GM23338 (cell line): Measurements from ENCODE around the gene FOXP2. TPM values are rescaled to one million over a fixed set of nuclear protein-coding genes. Genes with fewer than 3 reads are reported as not detected.

Experiments used
- ATAC-seq: fragments of 200-7000 bp; cut with Tn5 transposase; 3 replicates; pipeline ENCODE4 v1.9.1; 2020
- DNase-seq: peaks from one replicate; pipeline ENCODE4 v3.0.0-alpha.2; 2015; ENCODE audit warnings: low spot score
- H2AFZ ChIP-seq: fragments of 200-600 bp; sonication (generic); 2 replicates; pipeline ENCODE4 v1.8.0; 2016; ENCODE audit warnings: antibody characterized with exemption, mild to moderate bottlenecking, moderate library complexity
- H3F3A ChIP-seq: fragments of 200-600 bp; sonication (generic); replicated peaks from 2 replicates; pipeline ENCODE4 v1.8.0; 2017; ENCODE audit warnings: antibody characterized with exemption, mixed run types, low read depth
- H3K27ac ChIP-seq: fragments of 200-600 bp; sonication (generic); 2 replicates; pipeline ENCODE4 v1.6.1; 2016; ENCODE audit warnings: low read depth
- H3K27me3 ChIP-seq: fragments of 200-600 bp; sonication (generic); 2 replicates; pipeline ENCODE4 v1.8.0; 2016; ENCODE audit warnings: mild to moderate bottlenecking, mixed run types, moderate library complexity; ENCODE audit not compliant: insufficient read depth
- H3K36me3 ChIP-seq: fragments of 200-600 bp; sonication (generic); 2 replicates; pipeline ENCODE4 v1.8.0; 2016; ENCODE audit warnings: mild to moderate bottlenecking; ENCODE audit not compliant: insufficient read depth
- H3K4me1 ChIP-seq: fragments of 200-600 bp; sonication (generic); 2 replicates; pipeline ENCODE4 v1.8.0; 2016; ENCODE audit warnings: mild to moderate bottlenecking, moderate library complexity; ENCODE audit not compliant: insufficient read depth
- H3K4me2 ChIP-seq: fragments of 200-600 bp; sonication (generic); 2 replicates; pipeline ENCODE4 v1.7.1; 2017; ENCODE audit warnings: mixed run types
- H3K4me3 ChIP-seq: fragments of 200-600 bp; sonication (generic); 2 replicates; pipeline ENCODE4 v1.6.1; 2016; ENCODE audit warnings: mixed run types
- H3K79me2 ChIP-seq: fragments of 200-600 bp; sonication (generic); replicated peaks from 2 replicates; pipeline ENCODE4 v1.8.0; 2017; ENCODE audit warnings: mild to moderate bottlenecking; ENCODE audit not compliant: insufficient read depth
- H3K9me2 ChIP-seq: fragments of 200-600 bp; sonication (generic); 2 replicates; pipeline ENCODE4 v1.8.0; 2017; ENCODE audit not compliant: insufficient read depth
- H4K20me1 ChIP-seq: fragments of 200-600 bp; sonication (generic); replicated peaks from 2 replicates; pipeline ENCODE4 v1.8.0; 2017; ENCODE audit warnings: mild to moderate bottlenecking; ENCODE audit not compliant: insufficient read depth
- H3K27ac Mint-ChIP-seq: 2 replicates; pipeline ENCODE4 v1.8.0; 2020; ENCODE audit warnings: inconsistent platforms, mild to moderate bottlenecking, moderate library complexity, mixed read lengths
- H3K27me3 Mint-ChIP-seq: 3 replicates; pipeline ENCODE4 v1.8.0; 2022; ENCODE audit warnings: low read depth, mild to moderate bottlenecking, moderate library complexity, mixed read lengths, inconsistent platforms; ENCODE audit not compliant: insufficient read depth, poor library complexity
- H3K36me3 Mint-ChIP-seq: 3 replicates; pipeline ENCODE4 v1.8.0; 2021; ENCODE audit warnings: low read depth, mild to moderate bottlenecking, inconsistent platforms, moderate library complexity, mixed read lengths
- H3K4me1 Mint-ChIP-seq: 3 replicates; pipeline ENCODE4 v1.8.0; 2020; ENCODE audit warnings: mild to moderate bottlenecking, inconsistent platforms, mixed read lengths
- H3K4me3 Mint-ChIP-seq: 3 replicates; pipeline ENCODE4 v1.8.0; 2021; ENCODE audit warnings: moderate library complexity, mild to moderate bottlenecking, inconsistent platforms, mixed read lengths
- H3K9me3 Mint-ChIP-seq: 3 replicates; pipeline ENCODE4 v1.8.0; 2020; ENCODE audit warnings: moderate library complexity, mild to moderate bottlenecking, inconsistent platforms, mixed read lengths
- CREB1 ChIP-seq: fragments of 250-450 bp; sonication (Bioruptor Pico); IDR thresholded peaks from 2 replicates; pipeline ENCODE4 v1.5.0; 2020; ENCODE audit warnings: low read depth, mild to moderate bottlenecking, moderate library complexity
- EZH2phosphoT487 ChIP-seq: fragments of 200-600 bp; sonication (generic); IDR thresholded peaks from one replicate; pipeline ENCODE4 v1.8.1; 2018; ENCODE audit warnings: antibody characterized with exemption; ENCODE audit not compliant: unreplicated experiment
- JUNB ChIP-seq: IDR thresholded peaks from one replicate; pipeline ENCODE4 v1.6.1; 2016; ENCODE audit warnings: antibody characterized with exemption; ENCODE audit not compliant: unreplicated experiment
- NANOG ChIP-seq: IDR thresholded peaks from 2 replicates; pipeline ENCODE4 v1.6.1; 2016; ENCODE audit warnings: antibody characterized with exemption, borderline replicate concordance
- POLR2AphosphoS5 ChIP-seq: IDR thresholded peaks from 2 replicates; pipeline ENCODE4 v1.6.1; 2016; ENCODE audit warnings: antibody characterized with exemption, low read depth
- STAT1 ChIP-seq: IDR thresholded peaks from one replicate; pipeline ENCODE4 v1.6.1; 2016; ENCODE audit warnings: antibody characterized with exemption; ENCODE audit not compliant: unreplicated experiment
- ZNF114 ChIP-seq: fragments of 250-450 bp; sonication (Bioruptor Pico); IDR thresholded peaks from 2 replicates; pipeline ENCODE4 v1.5.0; 2020; ENCODE audit warnings: mild to moderate bottlenecking, moderate library complexity
- ZNF331 ChIP-seq: fragments of 250-450 bp; sonication (Bioruptor Pico); IDR thresholded peaks from 2 replicates; pipeline ENCODE4 v1.5.0; 2020; ENCODE audit warnings: low read depth, mild to moderate bottlenecking, moderate library complexity
- polyA plus RNA-seq: library from polyadenylated mRNA; unstranded; fragments of >200 nt; fragmentation: Nextera tagmentation; extraction: Ambion mirVana; gene quantifications from 2 replicates; pipeline ENCODE4 v1.2.1, GENCODE V29; 2016
- total RNA-seq: library from RNA; depleted of rRNA; stranded (reverse); fragments of >200 nt; shearing (Covaris generic); gene quantifications from 2 replicates; pipeline ENCODE4 v1.2.3, GENCODE V29; 2014
- TF ChIP-seq, protein P1 (sequence below): IDR thresholded peaks from 2 replicates; pipeline ENCODE4 v1.6.1; 2016; ENCODE audit warnings: antibody characterized with exemption
- TF ChIP-seq, protein P2 (sequence below), 2 experiments: fragments of 200-600 bp in 1 of 2; sonication (generic) in 1 of 2; conservative IDR thresholded peaks; 2 replicates each; pipeline versions ENCODE4 v1.5.1 to v1.6.1; 2016 to 2017; ENCODE audit warnings: antibody characterized with exemption in 2 of 2, low read depth in 2 of 2, mild to moderate bottlenecking in 2 of 2, moderate library complexity in 1 of 2
- TF ChIP-seq, protein P3 (sequence below): fragments of 250-450 bp; sonication (Bioruptor Pico); IDR thresholded peaks from 2 replicates; pipeline ENCODE4 v1.5.0; 2020; ENCODE audit warnings: mild to moderate bottlenecking, moderate library complexity
- TF ChIP-seq, protein P4 (sequence below): IDR thresholded peaks from one replicate; pipeline ENCODE4 v1.6.1; 2018; ENCODE audit warnings: antibody characterized with exemption; ENCODE audit not compliant: unreplicated experiment

Gene FOXP2
- total and polyA plus RNA-seq, 2 experiments from 2014 or later = 0.03 to 0.24 TPM

DNA sequence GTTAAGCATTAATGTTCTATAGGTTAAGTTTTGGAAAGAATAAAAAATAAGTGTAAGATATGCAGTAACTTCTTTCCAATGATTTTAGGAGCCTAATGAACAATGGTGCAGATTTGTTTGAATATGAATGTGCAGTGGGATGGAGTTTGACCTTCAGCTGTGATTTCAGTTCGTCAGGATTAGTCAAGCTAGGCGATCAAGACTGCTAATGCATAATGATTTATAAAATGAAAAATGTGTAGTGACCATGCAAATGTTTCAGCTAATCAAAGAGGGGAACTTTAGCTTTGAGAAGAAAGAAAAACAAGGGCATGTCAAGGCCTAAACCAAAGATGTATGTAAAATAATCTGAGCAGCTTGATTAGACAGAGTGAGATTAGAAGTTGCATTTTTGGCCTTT is 208.5 kb downstream of the FOXP2 start:
- no peaks in the 10 kb centered on the region for H3K27me3 Mint-ChIP-seq
- no peak for ATAC-seq
- Histone ChIP-seq H3K9me2 (no peaks in the 10 kb centered on the region), H3K4me2 (no peak overlapping the region), H3K27ac (no peak overlapping the region), H4K20me1 (no peaks in the 10 kb centered on the region), H3K36me3 (no peaks in the 10 kb centered on the region), H3K4me1 (no peaks in the 10 kb centered on the region), H3F3A (no peaks in the 10 kb centered on the region), H3K27me3 (no peaks in the 10 kb centered on the region), H3K4me3 (no peak overlapping the region), H2AFZ (no peak overlapping the region), H3K79me2 (no peaks in the 10 kb centered on the region)
- H3K4me1 Mint-ChIP-seq = 0 out of 3 replicates have a peak, but pooled peaks cover under 1% of the 10 kb centered on the region
- no peaks in the 10 kb centered on the region for H3K36me3 Mint-ChIP-seq
- TF ChIP-seq, protein P1, sequence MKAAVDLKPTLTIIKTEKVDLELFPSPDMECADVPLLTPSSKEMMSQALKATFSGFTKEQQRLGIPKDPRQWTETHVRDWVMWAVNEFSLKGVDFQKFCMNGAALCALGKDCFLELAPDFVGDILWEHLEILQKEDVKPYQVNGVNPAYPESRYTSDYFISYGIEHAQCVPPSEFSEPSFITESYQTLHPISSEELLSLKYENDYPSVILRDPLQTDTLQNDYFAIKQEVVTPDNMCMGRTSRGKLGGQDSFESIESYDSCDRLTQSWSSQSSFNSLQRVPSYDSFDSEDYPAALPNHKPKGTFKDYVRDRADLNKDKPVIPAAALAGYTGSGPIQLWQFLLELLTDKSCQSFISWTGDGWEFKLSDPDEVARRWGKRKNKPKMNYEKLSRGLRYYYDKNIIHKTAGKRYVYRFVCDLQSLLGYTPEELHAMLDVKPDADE = no peak
- no peak for TF ChIP-seq NANOG
- TF ChIP-seq, protein P2, sequence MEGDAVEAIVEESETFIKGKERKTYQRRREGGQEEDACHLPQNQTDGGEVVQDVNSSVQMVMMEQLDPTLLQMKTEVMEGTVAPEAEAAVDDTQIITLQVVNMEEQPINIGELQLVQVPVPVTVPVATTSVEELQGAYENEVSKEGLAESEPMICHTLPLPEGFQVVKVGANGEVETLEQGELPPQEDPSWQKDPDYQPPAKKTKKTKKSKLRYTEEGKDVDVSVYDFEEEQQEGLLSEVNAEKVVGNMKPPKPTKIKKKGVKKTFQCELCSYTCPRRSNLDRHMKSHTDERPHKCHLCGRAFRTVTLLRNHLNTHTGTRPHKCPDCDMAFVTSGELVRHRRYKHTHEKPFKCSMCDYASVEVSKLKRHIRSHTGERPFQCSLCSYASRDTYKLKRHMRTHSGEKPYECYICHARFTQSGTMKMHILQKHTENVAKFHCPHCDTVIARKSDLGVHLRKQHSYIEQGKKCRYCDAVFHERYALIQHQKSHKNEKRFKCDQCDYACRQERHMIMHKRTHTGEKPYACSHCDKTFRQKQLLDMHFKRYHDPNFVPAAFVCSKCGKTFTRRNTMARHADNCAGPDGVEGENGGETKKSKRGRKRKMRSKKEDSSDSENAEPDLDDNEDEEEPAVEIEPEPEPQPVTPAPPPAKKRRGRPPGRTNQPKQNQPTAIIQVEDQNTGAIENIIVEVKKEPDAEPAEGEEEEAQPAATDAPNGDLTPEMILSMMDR (conservative IDR thresholded peaks at IDR 0.05; ENCODE audit: low read depth in 2 of 2) = no peak
- TF ChIP-seq, protein P3, sequence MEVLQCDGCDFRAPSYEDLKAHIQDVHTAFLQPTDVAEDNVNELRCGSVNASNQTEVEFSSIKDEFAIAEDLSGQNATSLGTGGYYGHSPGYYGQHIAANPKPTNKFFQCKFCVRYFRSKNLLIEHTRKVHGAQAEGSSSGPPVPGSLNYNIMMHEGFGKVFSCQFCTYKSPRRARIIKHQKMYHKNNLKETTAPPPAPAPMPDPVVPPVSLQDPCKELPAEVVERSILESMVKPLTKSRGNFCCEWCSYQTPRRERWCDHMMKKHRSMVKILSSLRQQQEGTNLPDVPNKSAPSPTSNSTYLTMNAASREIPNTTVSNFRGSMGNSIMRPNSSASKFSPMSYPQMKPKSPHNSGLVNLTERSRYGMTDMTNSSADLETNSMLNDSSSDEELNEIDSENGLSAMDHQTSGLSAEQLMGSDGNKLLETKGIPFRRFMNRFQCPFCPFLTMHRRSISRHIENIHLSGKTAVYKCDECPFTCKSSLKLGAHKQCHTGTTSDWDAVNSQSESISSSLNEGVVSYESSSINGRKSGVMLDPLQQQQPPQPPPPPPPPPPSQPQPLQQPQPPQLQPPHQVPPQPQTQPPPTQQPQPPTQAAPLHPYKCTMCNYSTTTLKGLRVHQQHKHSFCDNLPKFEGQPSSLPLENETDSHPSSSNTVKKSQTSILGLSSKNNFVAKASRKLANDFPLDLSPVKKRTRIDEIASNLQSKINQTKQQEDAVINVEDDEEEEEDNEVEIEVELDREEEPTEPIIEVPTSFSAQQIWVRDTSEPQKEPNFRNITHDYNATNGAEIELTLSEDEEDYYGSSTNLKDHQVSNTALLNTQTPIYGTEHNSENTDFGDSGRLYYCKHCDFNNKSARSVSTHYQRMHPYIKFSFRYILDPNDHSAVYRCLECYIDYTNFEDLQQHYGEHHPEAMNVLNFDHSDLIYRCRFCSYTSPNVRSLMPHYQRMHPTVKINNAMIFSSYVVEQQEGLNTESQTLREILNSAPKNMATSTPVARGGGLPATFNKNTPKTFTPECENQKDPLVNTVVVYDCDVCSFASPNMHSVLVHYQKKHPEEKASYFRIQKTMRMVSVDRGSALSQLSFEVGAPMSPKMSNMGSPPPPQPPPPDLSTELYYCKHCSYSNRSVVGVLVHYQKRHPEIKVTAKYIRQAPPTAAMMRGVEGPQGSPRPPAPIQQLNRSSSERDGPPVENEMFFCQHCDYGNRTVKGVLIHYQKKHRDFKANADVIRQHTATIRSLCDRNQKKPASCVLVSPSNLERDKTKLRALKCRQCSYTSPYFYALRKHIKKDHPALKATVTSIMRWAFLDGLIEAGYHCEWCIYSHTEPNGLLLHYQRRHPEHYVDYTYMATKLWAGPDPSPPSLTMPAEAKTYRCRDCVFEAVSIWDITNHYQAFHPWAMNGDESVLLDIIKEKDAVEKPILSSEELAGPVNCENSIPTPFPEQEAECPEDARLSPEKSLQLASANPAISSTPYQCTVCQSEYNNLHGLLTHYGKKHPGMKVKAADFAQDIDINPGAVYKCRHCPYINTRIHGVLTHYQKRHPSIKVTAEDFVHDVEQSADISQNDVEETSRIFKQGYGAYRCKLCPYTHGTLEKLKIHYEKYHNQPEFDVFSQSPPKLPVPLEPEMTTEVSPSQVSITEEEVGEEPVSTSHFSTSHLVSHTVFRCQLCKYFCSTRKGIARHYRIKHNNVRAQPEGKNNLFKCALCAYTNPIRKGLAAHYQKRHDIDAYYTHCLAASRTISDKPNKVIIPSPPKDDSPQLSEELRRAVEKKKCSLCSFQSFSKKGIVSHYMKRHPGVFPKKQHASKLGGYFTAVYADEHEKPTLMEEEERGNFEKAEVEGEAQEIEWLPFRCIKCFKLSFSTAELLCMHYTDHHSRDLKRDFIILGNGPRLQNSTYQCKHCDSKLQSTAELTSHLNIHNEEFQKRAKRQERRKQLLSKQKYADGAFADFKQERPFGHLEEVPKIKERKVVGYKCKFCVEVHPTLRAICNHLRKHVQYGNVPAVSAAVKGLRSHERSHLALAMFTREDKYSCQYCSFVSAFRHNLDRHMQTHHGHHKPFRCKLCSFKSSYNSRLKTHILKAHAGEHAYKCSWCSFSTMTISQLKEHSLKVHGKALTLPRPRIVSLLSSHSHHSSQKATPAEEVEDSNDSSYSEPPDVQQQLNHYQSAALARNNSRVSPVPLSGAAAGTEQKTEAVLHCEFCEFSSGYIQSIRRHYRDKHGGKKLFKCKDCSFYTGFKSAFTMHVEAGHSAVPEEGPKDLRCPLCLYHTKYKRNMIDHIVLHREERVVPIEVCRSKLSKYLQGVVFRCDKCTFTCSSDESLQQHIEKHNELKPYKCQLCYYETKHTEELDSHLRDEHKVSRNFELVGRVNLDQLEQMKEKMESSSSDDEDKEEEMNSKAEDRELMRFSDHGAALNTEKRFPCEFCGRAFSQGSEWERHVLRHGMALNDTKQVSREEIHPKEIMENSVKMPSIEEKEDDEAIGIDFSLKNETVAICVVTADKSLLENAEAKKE (CRISPR knock-in tag) = no peak
- no peak for TF ChIP-seq JUNB
- no peak for TF ChIP-seq ZNF114 (CRISPR knock-in tag)
- no peak for TF ChIP-seq CREB1 (CRISPR knock-in tag)
- TF ChIP-seq ZNF331 (CRISPR knock-in tag) = no peak
- TF ChIP-seq, protein P4, sequence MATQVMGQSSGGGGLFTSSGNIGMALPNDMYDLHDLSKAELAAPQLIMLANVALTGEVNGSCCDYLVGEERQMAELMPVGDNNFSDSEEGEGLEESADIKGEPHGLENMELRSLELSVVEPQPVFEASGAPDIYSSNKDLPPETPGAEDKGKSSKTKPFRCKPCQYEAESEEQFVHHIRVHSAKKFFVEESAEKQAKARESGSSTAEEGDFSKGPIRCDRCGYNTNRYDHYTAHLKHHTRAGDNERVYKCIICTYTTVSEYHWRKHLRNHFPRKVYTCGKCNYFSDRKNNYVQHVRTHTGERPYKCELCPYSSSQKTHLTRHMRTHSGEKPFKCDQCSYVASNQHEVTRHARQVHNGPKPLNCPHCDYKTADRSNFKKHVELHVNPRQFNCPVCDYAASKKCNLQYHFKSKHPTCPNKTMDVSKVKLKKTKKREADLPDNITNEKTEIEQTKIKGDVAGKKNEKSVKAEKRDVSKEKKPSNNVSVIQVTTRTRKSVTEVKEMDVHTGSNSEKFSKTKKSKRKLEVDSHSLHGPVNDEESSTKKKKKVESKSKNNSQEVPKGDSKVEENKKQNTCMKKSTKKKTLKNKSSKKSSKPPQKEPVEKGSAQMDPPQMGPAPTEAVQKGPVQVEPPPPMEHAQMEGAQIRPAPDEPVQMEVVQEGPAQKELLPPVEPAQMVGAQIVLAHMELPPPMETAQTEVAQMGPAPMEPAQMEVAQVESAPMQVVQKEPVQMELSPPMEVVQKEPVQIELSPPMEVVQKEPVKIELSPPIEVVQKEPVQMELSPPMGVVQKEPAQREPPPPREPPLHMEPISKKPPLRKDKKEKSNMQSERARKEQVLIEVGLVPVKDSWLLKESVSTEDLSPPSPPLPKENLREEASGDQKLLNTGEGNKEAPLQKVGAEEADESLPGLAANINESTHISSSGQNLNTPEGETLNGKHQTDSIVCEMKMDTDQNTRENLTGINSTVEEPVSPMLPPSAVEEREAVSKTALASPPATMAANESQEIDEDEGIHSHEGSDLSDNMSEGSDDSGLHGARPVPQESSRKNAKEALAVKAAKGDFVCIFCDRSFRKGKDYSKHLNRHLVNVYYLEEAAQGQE = no peak
- no peak for TF ChIP-seq STAT1
- TF ChIP-seq POLR2AphosphoS5 = no peak
- TF ChIP-seq EZH2phosphoT487 = no peak
- no peak overlapping the region for H3K4me3 Mint-ChIP-seq
- no peak overlapping the region for H3K27ac Mint-ChIP-seq
- no peak for DNase-seq
- no peaks in the 10 kb centered on the region for H3K9me3 Mint-ChIP-seq
